ENCODE results near the gene WIF1. TPM values are rescaled to one million over a fixed set of nuclear protein-coding genes. Genes with fewer than 3 reads are reported as not detected.

Gene WIF1, protein sequence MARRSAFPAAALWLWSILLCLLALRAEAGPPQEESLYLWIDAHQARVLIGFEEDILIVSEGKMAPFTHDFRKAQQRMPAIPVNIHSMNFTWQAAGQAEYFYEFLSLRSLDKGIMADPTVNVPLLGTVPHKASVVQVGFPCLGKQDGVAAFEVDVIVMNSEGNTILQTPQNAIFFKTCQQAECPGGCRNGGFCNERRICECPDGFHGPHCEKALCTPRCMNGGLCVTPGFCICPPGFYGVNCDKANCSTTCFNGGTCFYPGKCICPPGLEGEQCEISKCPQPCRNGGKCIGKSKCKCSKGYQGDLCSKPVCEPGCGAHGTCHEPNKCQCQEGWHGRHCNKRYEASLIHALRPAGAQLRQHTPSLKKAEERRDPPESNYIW
- total RNA-seq (2012; rRNA removed) (not detected in 2 replicates), polyA plus RNA-seq (2012; rRNA removed) (not detected in 2 replicates), Bru-seq, nascent RNA (not detected), BruChase-seq, experiment 1, labeled RNA remaining after a 6-hour chase (percentile 3 among the genes with signal in this experiment), BruChase-seq, experiment 2, labeled RNA remaining after a 2-hour chase (not detected)
- not detected in 2 replicates for polyA plus RNA-seq (2012; cell fraction: cytosol; rRNA removed)
- polyA plus RNA-seq (2012; cell fraction: nucleus; rRNA removed; ENCODE audit: low replicate concordance) = not detected in 2 replicates
- long read RNA-seq = 0 reads

DNA sequence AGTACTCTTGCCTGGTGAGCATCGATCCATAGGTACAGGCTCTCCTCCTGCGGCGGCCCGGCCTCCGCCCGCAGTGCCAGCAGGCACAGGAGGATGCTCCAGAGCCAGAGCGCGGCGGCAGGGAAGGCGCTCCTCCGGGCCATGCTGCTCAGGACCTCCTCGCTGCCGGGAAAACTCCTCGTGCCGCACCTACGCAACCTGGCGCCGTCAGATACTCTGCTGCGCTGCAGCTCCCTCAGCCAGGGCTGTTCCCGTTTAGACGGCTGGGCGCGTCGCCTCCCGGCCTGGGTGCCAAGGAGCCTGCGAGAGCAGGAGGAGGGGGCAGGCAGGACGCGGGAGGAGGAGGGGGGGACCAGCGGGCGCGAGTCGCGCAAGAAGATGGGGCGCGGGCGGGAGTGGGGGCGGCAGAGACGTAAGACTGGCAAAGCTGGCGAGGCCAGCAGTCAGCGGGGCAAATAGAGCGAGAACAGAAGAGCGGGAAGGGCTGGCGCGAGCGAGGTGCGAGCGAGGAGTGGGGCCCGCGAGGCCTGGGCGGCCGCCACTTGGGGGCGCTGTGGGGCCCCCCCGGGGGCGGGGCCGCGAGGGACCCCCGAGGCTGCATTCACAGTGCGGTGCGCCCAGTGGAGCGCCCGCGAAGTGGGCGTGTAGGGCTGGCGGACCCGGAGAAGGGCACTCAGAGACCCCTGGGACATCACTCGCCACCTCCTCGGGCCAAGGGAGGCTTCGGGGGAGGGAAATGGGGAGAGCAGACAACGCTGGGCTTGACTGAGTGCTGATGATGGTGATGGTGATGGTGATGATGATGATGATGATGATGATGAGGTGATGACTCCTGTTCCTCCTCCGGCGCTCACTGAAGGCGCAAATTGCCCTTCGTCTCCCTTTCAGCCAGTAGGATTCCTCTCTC, at the start of gene WIF1:
Gene WIF1 (minus strand): TSS at position 257 of the 907 bp plus-strand sequence. CDS start 114 bp downstream, at position 143.
- DNase-seq = no peak
- intact Hi-C loops (cut with micrococcal nuclease) = loop anchor here (5.0 kb wide), 1 partner anchor 111 kb away; no protein-coding TSS in a partner anchor
- peak within 1 kb of the TSS; percentile 72 for H2AFZ ChIP-seq (replicated peaks; ENCODE audit: low read length, poor library complexity)

More for the DNA sequence above, at the start of gene WIF1:
- H2BK120ac ChIP-seq (ENCODE audit: low read depth, low read length) = no peak within 1 kb of the TSS
- H2AK5ac ChIP-seq (ENCODE audit: low read depth, low read length) = no peak within 1 kb of the TSS
- no peak within 1 kb of the TSS for H2AK9ac ChIP-seq (replicated peaks; ENCODE audit: low read depth, low read length, poor library complexity)
- WGBS, 2 experiments (ENCODE audit: extremely low coverage in 2 of 2, insufficient read length in 1 of 2) = 3% methylated on average over 38 of the region's 73 CpGs; no CpG with 5 or more reads in 1 of the 2 experiments
- H2BK5ac ChIP-seq (ENCODE audit: low read depth, low read length, poor library complexity, severe bottlenecking) = no peak within 1 kb of the TSS
- H3K27me3 ChIP-seq (ENCODE audit: control insufficient read depth, insufficient read depth, low read length) = peaks cover 49% of the 10 kb centered on the region
- no peak within 1 kb of the TSS for H3K23ac ChIP-seq (ENCODE audit: low read depth, low read length)
- no peaks in the 10 kb centered on the region for H3K79me1 ChIP-seq (ENCODE audit: low read depth in 1 of 2, low read length in 2 of 2)
- H2BK15ac ChIP-seq (ENCODE audit: low read depth, low read length) = no peak within 1 kb of the TSS
- peaks cover 2% of the 10 kb centered on the region; the same call in 1 of the 2 replicates for H3K9me1 ChIP-seq (ENCODE audit: insufficient read depth, low read length)
- no peak within 1 kb of the TSS for H3K56ac ChIP-seq (ENCODE audit: extremely low read depth, insufficient read depth, low read length)
- no peak within 1 kb of the TSS for H3K14ac ChIP-seq (replicated peaks; ENCODE audit: low read depth, low read length)
- H3K4me1 ChIP-seq (ENCODE audit: control insufficient read depth, insufficient read depth, low read length) = peaks cover 3% of the 10 kb centered on the region
- dilution Hi-C loops (cut with HindIII; ENCODE audit: low sequenced_read_pairs, unreplicated experiment) = no loop called here
- no TSS peak for BruUV-seq (replicated peaks)
- no peak within 1 kb of the TSS for H4K8ac ChIP-seq (ENCODE audit: low read depth in 2 of 2, low read length in 2 of 2)
- TF ChIP-seq, protein P1, sequence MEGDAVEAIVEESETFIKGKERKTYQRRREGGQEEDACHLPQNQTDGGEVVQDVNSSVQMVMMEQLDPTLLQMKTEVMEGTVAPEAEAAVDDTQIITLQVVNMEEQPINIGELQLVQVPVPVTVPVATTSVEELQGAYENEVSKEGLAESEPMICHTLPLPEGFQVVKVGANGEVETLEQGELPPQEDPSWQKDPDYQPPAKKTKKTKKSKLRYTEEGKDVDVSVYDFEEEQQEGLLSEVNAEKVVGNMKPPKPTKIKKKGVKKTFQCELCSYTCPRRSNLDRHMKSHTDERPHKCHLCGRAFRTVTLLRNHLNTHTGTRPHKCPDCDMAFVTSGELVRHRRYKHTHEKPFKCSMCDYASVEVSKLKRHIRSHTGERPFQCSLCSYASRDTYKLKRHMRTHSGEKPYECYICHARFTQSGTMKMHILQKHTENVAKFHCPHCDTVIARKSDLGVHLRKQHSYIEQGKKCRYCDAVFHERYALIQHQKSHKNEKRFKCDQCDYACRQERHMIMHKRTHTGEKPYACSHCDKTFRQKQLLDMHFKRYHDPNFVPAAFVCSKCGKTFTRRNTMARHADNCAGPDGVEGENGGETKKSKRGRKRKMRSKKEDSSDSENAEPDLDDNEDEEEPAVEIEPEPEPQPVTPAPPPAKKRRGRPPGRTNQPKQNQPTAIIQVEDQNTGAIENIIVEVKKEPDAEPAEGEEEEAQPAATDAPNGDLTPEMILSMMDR (conservative IDR thresholded peaks at IDR 0.05; ENCODE audit: low read depth, low read length) = peak; percentile 32; the same call in 1 of the 2 replicates
- TF ChIP-seq RCOR1 (IDR thresholded peaks at IDR 0.05; ENCODE audit: insufficient replicate concordance, low read length) = no peak
- peak; percentile 51 for ATAC-seq (ENCODE audit: low read depth)
- H3K18ac ChIP-seq (ENCODE audit: low read depth, low read length) = no peak within 1 kb of the TSS
- ChIA-PET POLR2A (ENCODE audit: unreplicated experiment) (no interaction called here), CTCF (interaction anchor here (0.8 kb wide), 1 partner anchor 227 kb away, joined by 3 read pairs; no protein-coding TSS in a partner anchor)
- in situ Hi-C loops (cut with MboI; ENCODE audit: low sequenced_read_pairs) = no loop called here
- no peak within 1 kb of the TSS for H4K91ac ChIP-seq (ENCODE audit: insufficient read depth, low read depth, low read length)
- peak within 1 kb of the TSS; percentile 67 for H3K4me2 ChIP-seq (ENCODE audit: low read depth, low read length)
- H3K36me3 ChIP-seq (ENCODE audit: control insufficient read depth, insufficient read depth, low read length) = no peaks in the 10 kb centered on the region
- H3K4ac ChIP-seq (ENCODE audit: low read depth, low read length) = no peak within 1 kb of the TSS
- no peaks in the 10 kb centered on the region for H4K20me1 ChIP-seq (ENCODE audit: insufficient read depth, low read length)
- no peak within 1 kb of the TSS for H3K9ac ChIP-seq (ENCODE audit: low read depth, low read length)
- no peak within 1 kb of the TSS for H2BK20ac ChIP-seq (ENCODE audit: low read depth, low read length)
- no peaks in the 10 kb centered on the region for H3K9me3 ChIP-seq (ENCODE audit: control insufficient read depth, insufficient read depth, low read length)
- H3K4me3 ChIP-seq (ENCODE audit: insufficient read depth, low read depth, low read length) = peak within 1 kb of the TSS; percentile 25; the same call in 1 of the 2 replicates
- H3K27ac ChIP-seq (ENCODE audit: insufficient read depth, low read length) = no peak within 1 kb of the TSS
- H4K5ac ChIP-seq (ENCODE audit: low read depth, low read length) = no peak within 1 kb of the TSS

All from IMR-90 (cell line).